Endothelial cell (in vitro differentiated cells): ENCODE measurements around the gene MAT2B. TPM values are rescaled to one million over a fixed set of nuclear protein-coding genes. Genes with fewer than 3 reads are reported as not detected.

Experiments used
- DNase-seq: peaks from one replicate; pipeline ENCODE4 v3.0.0; 2021; ENCODE audit warnings: low spot score
- H3K27ac Mint-ChIP-seq: one replicate; pipeline ENCODE4 v1.8.0; 2021; ENCODE audit warnings: mixed read lengths, inconsistent platforms; ENCODE audit not compliant: unreplicated experiment
- H3K27me3 Mint-ChIP-seq: one replicate; pipeline ENCODE4 v1.8.0; 2021; ENCODE audit warnings: mild to moderate bottlenecking, moderate library complexity, mixed read lengths, inconsistent platforms; ENCODE audit not compliant: unreplicated experiment
- H3K36me3 Mint-ChIP-seq: one replicate; pipeline ENCODE4 v1.8.0; 2021; ENCODE audit warnings: mild to moderate bottlenecking, low read depth, mixed read lengths, inconsistent platforms; ENCODE audit not compliant: unreplicated experiment
- H3K4me1 Mint-ChIP-seq: one replicate; pipeline ENCODE4 v1.8.0; 2021; ENCODE audit warnings: mild to moderate bottlenecking, mixed read lengths, inconsistent platforms; ENCODE audit not compliant: unreplicated experiment
- H3K4me3 Mint-ChIP-seq: one replicate; pipeline ENCODE4 v1.8.0; 2021; ENCODE audit warnings: mild to moderate bottlenecking, mixed read lengths, inconsistent platforms; ENCODE audit not compliant: unreplicated experiment
- H3K9me3 Mint-ChIP-seq: one replicate; pipeline ENCODE4 v1.8.0; 2021; ENCODE audit warnings: mixed read lengths, inconsistent platforms; ENCODE audit not compliant: unreplicated experiment
- CTCF ChIP-seq: fragments of 200-600 bp; sonication (generic); IDR thresholded peaks from one replicate; pipeline ENCODE4 v1.5.0; 2021; ENCODE audit warnings: antibody characterized with exemption; ENCODE audit not compliant: unreplicated experiment
- total RNA-seq: library from RNA; stranded (reverse); fragmentation: NEBNext Ultra II Directional; extraction: Animal tissue kit (Norgen Biotek cat#: 25700); gene quantifications from one replicate; pipeline ENCODE4 v1.2.1, GENCODE V29; 2021; ENCODE audit not compliant: unreplicated experiment

MAT2B gene
- total RNA-seq, 1 donor from 2014 or later: 25.2 TPM

GRCh38 chr5:163508753-163509152 is 3.3 kb downstream of the MAT2B start:
- Mint-ChIP-seq H3K4me3 (no peak overlapping the region), H3K9me3 (no peaks in the 10 kb centered on the region)

GRCh38 chr5:163509291-163509951 is 4.0 kb downstream of the MAT2B start:
- Mint-ChIP-seq H3K4me1 (peaks cover 9% of the 10 kb centered on the region), H3K27ac (no peak overlapping the region), H3K4me3 (no peak overlapping the region), H3K36me3 (no peaks in the 10 kb centered on the region), H3K27me3 (peaks cover 12% of the 10 kb centered on the region), H3K9me3 (no peaks in the 10 kb centered on the region)
- no peak for TF ChIP-seq CTCF
- no peak for DNase-seq

More at GRCh38 chr5:163508753-163509152, 3.3 kb downstream of the MAT2B start:
- Mint-ChIP-seq H3K36me3 (no peaks in the 10 kb centered on the region), H3K27me3 (peaks cover 12% of the 10 kb centered on the region), H3K27ac (no peak overlapping the region), H3K4me1 (peaks cover 9% of the 10 kb centered on the region)
- TF ChIP-seq CTCF: no peak
- DNase-seq: no peak

- DNase-seq: no peak
- Mint-ChIP-seq H3K4me1 (peaks cover 3% of the 10 kb centered on the region), H3K4me3 (no peak overlapping the region), H3K36me3 (peaks cover 11% of the 10 kb centered on the region), H3K27ac (no peak overlapping the region), H3K27me3 (no peaks in the 10 kb centered on the region), H3K9me3 (no peaks in the 10 kb centered on the region)
- TF ChIP-seq CTCF: no peak
Observed at GRCh38 chr5:163512526-163512925, 7.1 kb downstream of the MAT2B start.

GRCh38 chr5:163525096-163525495 is 19.7 kb downstream of the MAT2B start:
- DNase-seq: no peak
- Mint-ChIP-seq H3K27me3 (no peaks in the 10 kb centered on the region), H3K36me3 (peaks cover 4% of the 10 kb centered on the region), H3K27ac (no peak overlapping the region), H3K9me3 (no peaks in the 10 kb centered on the region), H3K4me3 (no peak overlapping the region), H3K4me1 (peaks cover 9% of the 10 kb centered on the region)
- no peak for TF ChIP-seq CTCF

GRCh38 chr5:163529698-163530097 is 24.3 kb downstream of the MAT2B start:
- no peak for DNase-seq
- Mint-ChIP-seq H3K9me3 (no peaks in the 10 kb centered on the region), H3K4me3 (no peak overlapping the region), H3K27ac (no peak overlapping the region), H3K4me1 (peaks cover 15% of the 10 kb centered on the region), H3K36me3 (no peaks in the 10 kb centered on the region), H3K27me3 (no peaks in the 10 kb centered on the region)
- TF ChIP-seq CTCF: no peak
